Osteoblast (primary cell): Measurements from ENCODE around the gene TPP2. TPM values are rescaled to one million over a fixed set of nuclear protein-coding genes. Genes with fewer than 3 reads are reported as not detected.

Experiments used
- DNase-seq: peaks from one replicate; pipeline ENCODE4 v3.0.0; 2011; ENCODE audit warnings: low spot score, mixed read lengths; ENCODE audit not compliant: insufficient read length; ENCODE audit errors: missing footprints
- H2AFZ ChIP-seq: 2 replicates; pipeline ENCODE4 v1.6.0; 2011; ENCODE audit warnings: mild to moderate bottlenecking, low read length
- H3K27ac ChIP-seq: 2 replicates; pipeline ENCODE4 v1.5.1; 2011; ENCODE audit warnings: mild to moderate bottlenecking, low read depth, low read length, moderate library complexity
- H3K27me3 ChIP-seq: 2 replicates; pipeline ENCODE4 v1.6.0; 2012; ENCODE audit warnings: mild to moderate bottlenecking, control low read depth, inconsistent platforms, low read length, moderate library complexity; ENCODE audit not compliant: insufficient read depth
- H3K36me3 ChIP-seq: 2 replicates; pipeline ENCODE4 v1.5.1; 2011; ENCODE audit warnings: mild to moderate bottlenecking, low read length, control low read depth, moderate library complexity; ENCODE audit not compliant: insufficient read depth
- H3K4me1 ChIP-seq: 2 replicates; pipeline ENCODE4 v1.5.1; 2011; ENCODE audit warnings: mild to moderate bottlenecking, low read length, control low read depth, moderate library complexity; ENCODE audit not compliant: insufficient read depth
- H3K4me2 ChIP-seq: 2 replicates; pipeline ENCODE4 v1.6.0; 2011; ENCODE audit warnings: mild to moderate bottlenecking, low read length; ENCODE audit not compliant: insufficient read depth
- H3K4me3 ChIP-seq: fragments of 200-600 bp; sonication (generic); 3 replicates; pipeline ENCODE4 v1.5.1; 2012; ENCODE audit warnings: mild to moderate bottlenecking, low read length, inconsistent platforms; ENCODE audit not compliant: insufficient read depth
- H3K79me2 ChIP-seq: 2 replicates; pipeline ENCODE4 v1.6.0; 2012; ENCODE audit warnings: mild to moderate bottlenecking, low read length, control low read depth, inconsistent platforms; ENCODE audit not compliant: insufficient read depth
- H3K9me3 ChIP-seq: 2 replicates; pipeline ENCODE4 v1.5.1; 2011; ENCODE audit warnings: low read depth, low read length, control low read depth
- H4K20me1 ChIP-seq: 2 replicates; pipeline ENCODE4 v1.6.0; 2012; ENCODE audit warnings: mild to moderate bottlenecking, low read length, control low read depth; ENCODE audit not compliant: insufficient read depth
- CTCF ChIP-seq: IDR thresholded peaks from 2 replicates; pipeline ENCODE4 v1.5.1; 2011; ENCODE audit warnings: mild to moderate bottlenecking, low read depth, low read length, moderate library complexity; ENCODE audit errors: extremely low read depth
- total RNA-seq: library from RNA; depleted of rRNA; stranded (reverse); fragments of >200 nt; gene quantifications from 2 replicates; pipeline ENCODE4 v1.2.3, GENCODE V29; 2012

TPP2 gene
- total RNA-seq, 1 donor: 57.5 TPM

DNA sequence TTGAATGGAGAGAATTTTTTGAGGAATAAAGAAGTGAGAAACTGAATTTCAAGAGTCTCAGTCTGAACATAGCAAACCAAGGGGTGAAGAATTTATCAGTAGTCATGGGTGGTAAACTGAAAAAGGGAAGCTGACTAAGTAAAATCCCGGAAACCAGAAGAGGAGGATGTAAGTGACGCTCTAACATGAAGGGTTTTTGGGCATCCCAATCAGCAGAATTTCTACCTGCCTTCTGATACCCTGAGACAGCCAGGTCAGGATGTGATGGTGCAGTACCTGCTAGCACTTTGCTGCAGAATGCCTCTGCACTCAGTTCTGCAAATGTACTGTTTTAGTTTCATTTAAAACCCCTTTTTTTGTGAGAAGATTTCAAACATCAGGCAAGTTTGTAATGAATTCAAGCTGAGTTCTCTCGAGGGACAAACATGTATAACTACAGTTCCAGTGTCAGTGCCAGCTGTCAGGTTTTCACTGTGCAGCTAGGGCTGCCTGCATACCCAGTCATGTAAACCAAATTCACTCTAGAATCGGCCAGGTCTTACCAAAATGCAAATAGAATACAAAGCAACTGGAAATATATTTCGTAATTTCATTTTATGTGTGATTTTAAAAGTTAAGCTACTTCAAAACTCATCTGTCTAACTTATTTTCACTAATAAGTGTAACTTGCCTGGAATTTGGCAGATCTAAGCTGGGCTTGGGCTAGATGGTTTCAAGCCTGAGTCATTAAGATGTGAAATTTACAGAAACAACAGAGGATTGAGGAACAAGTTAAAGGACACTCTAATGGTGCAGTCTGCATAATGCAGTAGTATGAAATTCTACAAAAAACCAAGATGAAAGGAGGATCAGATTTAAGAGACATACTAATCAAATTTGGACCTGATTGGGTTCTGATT lies 84.3 kb downstream of the TPP2 start:
- Histone ChIP-seq H3K36me3 (peaks cover 31% of the 10 kb centered on the region), H3K27me3 (peaks cover 3% of the 10 kb centered on the region), H3K4me1 (no peaks in the 10 kb centered on the region), H3K4me3 (no peak overlapping the region), H3K27ac (no peak overlapping the region), H3K79me2 (no peaks in the 10 kb centered on the region), H3K4me2 (no peak overlapping the region), H3K9me3 (peaks cover 1% of the 10 kb centered on the region), H4K20me1 (no peaks in the 10 kb centered on the region), H2AFZ (no peak overlapping the region)
- no peak for TF ChIP-seq CTCF
- DNase-seq: no peak

- Histone ChIP-seq H3K27me3 (peaks cover 7% of the 10 kb centered on the region), H3K9me3 (peaks cover 1% of the 10 kb centered on the region), H2AFZ (no peak overlapping the region), H3K4me3 (no peak overlapping the region), H3K4me2 (no peak overlapping the region), H3K79me2 (no peaks in the 10 kb centered on the region), H3K36me3 (peaks cover 22% of the 10 kb centered on the region), H3K27ac (no peak overlapping the region), H3K4me1 (no peaks in the 10 kb centered on the region), H4K20me1 (no peaks in the 10 kb centered on the region)
- no peak for TF ChIP-seq CTCF
- no peak for DNase-seq
These were observed 85.4 kb downstream of the TPP2 start for GRCh38 chr13:102682211-102682610.

GRCh38 chr13:102682727-102683126 lies 85.9 kb downstream of the TPP2 start:
- Histone ChIP-seq H3K27ac (no peak overlapping the region), H2AFZ (no peak overlapping the region), H3K4me2 (no peak overlapping the region), H3K27me3 (peaks cover 7% of the 10 kb centered on the region), H3K4me3 (no peak overlapping the region), H3K36me3 (peaks cover 22% of the 10 kb centered on the region), H4K20me1 (no peaks in the 10 kb centered on the region), H3K4me1 (no peaks in the 10 kb centered on the region), H3K79me2 (no peaks in the 10 kb centered on the region), H3K9me3 (peaks cover 1% of the 10 kb centered on the region)
- no peak for TF ChIP-seq CTCF
- DNase-seq: no peak

DNA sequence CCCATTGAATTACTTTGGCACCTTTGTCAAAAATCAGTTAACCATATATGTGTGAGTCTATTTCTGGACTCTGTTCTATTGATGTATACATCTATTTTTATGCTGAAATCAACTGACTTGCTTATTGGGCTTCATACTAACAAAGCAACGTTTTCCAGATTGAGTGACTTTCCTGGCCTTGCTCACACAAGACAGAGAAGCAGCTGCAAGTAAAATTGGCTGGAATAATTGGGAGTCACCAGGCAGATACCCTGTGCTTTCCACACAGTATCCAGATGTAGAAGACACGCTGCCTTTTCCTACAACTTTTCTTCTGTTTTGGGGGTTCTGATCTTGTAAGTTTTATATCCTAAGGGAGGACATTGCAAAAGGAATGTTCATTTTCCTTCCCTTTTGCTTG lies 86.9 kb downstream of the TPP2 start:
- no peaks in the 10 kb centered on the region for H3K4me1 ChIP-seq
- peaks cover 1% of the 10 kb centered on the region for H3K9me3 ChIP-seq
- no peak for TF ChIP-seq CTCF
- H2AFZ ChIP-seq: no peak overlapping the region
- H3K79me2 ChIP-seq: no peaks in the 10 kb centered on the region
- peaks cover 13% of the 10 kb centered on the region for H3K36me3 ChIP-seq
- peaks cover 7% of the 10 kb centered on the region for H3K27me3 ChIP-seq
- no peak for DNase-seq
- H3K4me2 ChIP-seq: no peak overlapping the region
- H3K27ac ChIP-seq: no peak overlapping the region
- no peaks in the 10 kb centered on the region for H4K20me1 ChIP-seq
- H3K4me3 ChIP-seq: no peak overlapping the region
